Measurements from ENCODE around the gene ITIH3. TPM values are rescaled to one million over a fixed set of nuclear protein-coding genes. Genes with fewer than 3 reads are reported as not detected.

The ITIH3 gene, protein sequence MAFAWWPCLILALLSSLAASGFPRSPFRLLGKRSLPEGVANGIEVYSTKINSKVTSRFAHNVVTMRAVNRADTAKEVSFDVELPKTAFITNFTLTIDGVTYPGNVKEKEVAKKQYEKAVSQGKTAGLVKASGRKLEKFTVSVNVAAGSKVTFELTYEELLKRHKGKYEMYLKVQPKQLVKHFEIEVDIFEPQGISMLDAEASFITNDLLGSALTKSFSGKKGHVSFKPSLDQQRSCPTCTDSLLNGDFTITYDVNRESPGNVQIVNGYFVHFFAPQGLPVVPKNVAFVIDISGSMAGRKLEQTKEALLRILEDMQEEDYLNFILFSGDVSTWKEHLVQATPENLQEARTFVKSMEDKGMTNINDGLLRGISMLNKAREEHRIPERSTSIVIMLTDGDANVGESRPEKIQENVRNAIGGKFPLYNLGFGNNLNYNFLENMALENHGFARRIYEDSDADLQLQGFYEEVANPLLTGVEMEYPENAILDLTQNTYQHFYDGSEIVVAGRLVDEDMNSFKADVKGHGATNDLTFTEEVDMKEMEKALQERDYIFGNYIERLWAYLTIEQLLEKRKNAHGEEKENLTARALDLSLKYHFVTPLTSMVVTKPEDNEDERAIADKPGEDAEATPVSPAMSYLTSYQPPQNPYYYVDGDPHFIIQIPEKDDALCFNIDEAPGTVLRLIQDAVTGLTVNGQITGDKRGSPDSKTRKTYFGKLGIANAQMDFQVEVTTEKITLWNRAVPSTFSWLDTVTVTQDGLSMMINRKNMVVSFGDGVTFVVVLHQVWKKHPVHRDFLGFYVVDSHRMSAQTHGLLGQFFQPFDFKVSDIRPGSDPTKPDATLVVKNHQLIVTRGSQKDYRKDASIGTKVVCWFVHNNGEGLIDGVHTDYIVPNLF
- polyA plus RNA-seq (2013) = 0.14 and 0.24 TPM in 2 replicates

DNA sequence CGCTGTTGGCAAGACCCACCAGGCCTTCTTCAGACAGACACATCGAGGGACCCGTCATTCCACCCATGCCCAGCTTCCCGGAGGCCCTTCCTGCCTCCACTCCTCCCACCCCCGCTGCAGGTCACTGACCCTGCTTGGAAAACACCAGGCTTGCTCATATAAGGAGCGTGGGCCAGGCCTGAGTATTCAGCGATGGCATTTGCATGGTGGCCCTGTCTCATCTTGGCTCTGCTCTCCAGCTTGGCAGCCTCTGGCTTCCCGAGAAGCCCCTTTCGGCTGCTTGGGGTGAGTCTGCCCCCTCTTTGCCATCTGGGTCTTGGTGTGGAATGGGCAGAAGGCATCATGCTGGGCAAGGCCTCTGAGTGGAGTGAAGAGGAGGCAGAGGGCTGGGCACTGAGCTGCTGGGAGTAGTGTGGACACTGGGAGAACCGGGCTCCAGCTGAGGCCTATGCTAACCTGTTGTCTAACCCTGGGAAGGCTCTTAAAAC lies at the start of gene ITIH3:
Gene ITIH3 (plus strand): TSS at position 185 of the 488 bp plus-strand sequence. CDS start 8 bp downstream, at position 193.
- H3K27ac ChIP-seq (ENCODE audit: low read depth, low read length) = no peak within 1 kb of the TSS
- H3K9ac ChIP-seq (ENCODE audit: low read length) = no peak within 1 kb of the TSS
- no peak within 1 kb of the TSS for H4K8ac ChIP-seq (ENCODE audit: low read depth, low read length)
- H2BK5ac ChIP-seq (ENCODE audit: low read depth, low read length, poor library complexity) = no peak within 1 kb of the TSS
- H3K36me3 ChIP-seq (ENCODE audit: control insufficient read depth in 1 of 2, insufficient read depth in 2 of 2, low read length in 2 of 2) = no peaks in the 10 kb centered on the region
- H3K4me1 ChIP-seq (ENCODE audit: control insufficient read depth in 1 of 2, insufficient read depth in 2 of 2, low read length in 2 of 2) = peaks cover 0 to 3% of the 10 kb centered on the region in 2 experiments
- H3K4me2 ChIP-seq (ENCODE audit: low read length) = no peak within 1 kb of the TSS
- no peak within 1 kb of the TSS for H4K12ac ChIP-seq (ENCODE audit: low read depth, low read length)
- H3K14ac ChIP-seq (ENCODE audit: low read length) = no peak within 1 kb of the TSS
- no peak within 1 kb of the TSS for H3K4me3 ChIP-seq (ENCODE audit: low read depth, low read length)
- no peak within 1 kb of the TSS for H2BK120ac ChIP-seq (ENCODE audit: insufficient read depth, low read length, poor library complexity)
- H3K27me3 ChIP-seq (ENCODE audit: insufficient read depth, low read length) = no peaks in the 10 kb centered on the region
- no peaks in the 10 kb centered on the region for H3K79me2 ChIP-seq (ENCODE audit: control insufficient read depth, insufficient read depth, low read length, poor library complexity)
- no peak within 1 kb of the TSS for H3K4ac ChIP-seq (ENCODE audit: low read depth, low read length)
- no peak within 1 kb of the TSS for H4K91ac ChIP-seq (ENCODE audit: low read depth, low read length)
- no peaks in the 10 kb centered on the region for H3K9me3 ChIP-seq (ENCODE audit: insufficient read depth, low read depth, low read length)
- no peak for DNase-seq
- H3K18ac ChIP-seq (ENCODE audit: low read length) = no peak within 1 kb of the TSS
- H2AFZ ChIP-seq (ENCODE audit: insufficient read depth, low read length, poor library complexity) = no peak within 1 kb of the TSS
- no peak within 1 kb of the TSS for H2AK5ac ChIP-seq (ENCODE audit: low read length)
- no CpG with 5 or more reads among the region's 10 CpGs for WGBS (ENCODE audit: extremely low coverage, insufficient coverage, insufficient read length)
- no peaks in the 10 kb centered on the region for H3K79me1 ChIP-seq (ENCODE audit: low read length)
- H3K23ac ChIP-seq (ENCODE audit: low read length) = no peak within 1 kb of the TSS
- no peak within 1 kb of the TSS for H2BK12ac ChIP-seq (ENCODE audit: low read length)

DNA sequence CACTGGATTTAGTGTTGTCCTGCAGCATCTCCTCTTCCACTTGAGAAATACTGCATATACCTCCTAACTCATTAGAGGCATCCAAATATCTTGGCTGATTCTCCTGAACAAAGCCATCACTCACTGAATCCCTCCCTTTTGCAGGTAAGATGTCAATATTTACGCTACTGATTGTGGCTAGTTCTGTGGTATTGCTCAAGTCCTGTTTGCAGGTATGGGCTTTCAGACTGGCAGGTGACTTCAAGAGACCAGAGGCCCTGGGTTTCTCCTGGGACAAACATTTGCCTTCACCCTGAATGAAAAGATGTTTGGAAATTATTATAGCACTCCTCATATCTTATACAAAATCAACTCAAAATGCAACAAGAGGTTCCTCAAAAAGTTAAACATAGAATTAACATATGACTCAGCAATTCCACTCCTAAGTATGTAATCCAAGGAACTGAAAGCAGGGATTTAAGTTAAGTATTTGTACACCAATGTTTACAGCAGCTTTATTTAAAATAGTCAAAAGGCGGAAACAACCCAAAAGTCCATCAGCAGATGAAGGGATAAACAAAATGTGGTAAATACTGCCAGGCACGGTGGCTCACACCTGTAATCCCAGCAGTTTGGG lies 42.4 kb upstream of the ITIH3 start:
- H3K14ac ChIP-seq (ENCODE audit: low read length) = no peak overlapping the region
- H4K91ac ChIP-seq (ENCODE audit: low read depth, low read length) = no peak overlapping the region
- no peak for DNase-seq
- no peak overlapping the region for H3K4ac ChIP-seq (ENCODE audit: low read depth, low read length)
- no peaks in the 10 kb centered on the region for H3K9me3 ChIP-seq (ENCODE audit: insufficient read depth, low read depth, low read length)
- no peaks in the 10 kb centered on the region for H3K4me1 ChIP-seq (ENCODE audit: control insufficient read depth in 1 of 2, insufficient read depth in 2 of 2, low read length in 2 of 2)
- no peak overlapping the region for H4K12ac ChIP-seq (ENCODE audit: low read depth, low read length)
- H2BK12ac ChIP-seq (ENCODE audit: low read length) = no peak overlapping the region
- H2AK5ac ChIP-seq (ENCODE audit: low read length) = no peak overlapping the region
- H3K9ac ChIP-seq (ENCODE audit: low read length) = no peak overlapping the region
- H3K27ac ChIP-seq (ENCODE audit: low read depth, low read length) = no peak overlapping the region
- no peaks in the 10 kb centered on the region for H3K79me2 ChIP-seq (ENCODE audit: control insufficient read depth, insufficient read depth, low read length, poor library complexity)
- H3K18ac ChIP-seq (ENCODE audit: low read length) = no peak overlapping the region
- no peaks in the 10 kb centered on the region for H3K27me3 ChIP-seq (ENCODE audit: insufficient read depth, low read length)
- H3K79me1 ChIP-seq (ENCODE audit: low read length) = no peaks in the 10 kb centered on the region
- no CpG with 5 or more reads among the region's 3 CpGs for WGBS (ENCODE audit: extremely low coverage, insufficient coverage, insufficient read length)
- H3K36me3 ChIP-seq (ENCODE audit: control insufficient read depth in 1 of 2, insufficient read depth in 2 of 2, low read length in 2 of 2) = peaks cover 25 to 38% of the 10 kb centered on the region in 2 experiments
- H3K23ac ChIP-seq (ENCODE audit: low read length) = no peak overlapping the region
- H3K4me3 ChIP-seq (ENCODE audit: low read depth, low read length) = no peak overlapping the region
- H3K4me2 ChIP-seq (ENCODE audit: low read length) = no peak overlapping the region
- H4K8ac ChIP-seq (ENCODE audit: low read depth, low read length) = no peak overlapping the region
- H2BK5ac ChIP-seq (ENCODE audit: low read depth, low read length, poor library complexity) = no peak overlapping the region
- no peak overlapping the region for H2BK120ac ChIP-seq (ENCODE audit: insufficient read depth, low read length, poor library complexity)
- H2AFZ ChIP-seq (ENCODE audit: insufficient read depth, low read length, poor library complexity) = no peak overlapping the region

DNA sequence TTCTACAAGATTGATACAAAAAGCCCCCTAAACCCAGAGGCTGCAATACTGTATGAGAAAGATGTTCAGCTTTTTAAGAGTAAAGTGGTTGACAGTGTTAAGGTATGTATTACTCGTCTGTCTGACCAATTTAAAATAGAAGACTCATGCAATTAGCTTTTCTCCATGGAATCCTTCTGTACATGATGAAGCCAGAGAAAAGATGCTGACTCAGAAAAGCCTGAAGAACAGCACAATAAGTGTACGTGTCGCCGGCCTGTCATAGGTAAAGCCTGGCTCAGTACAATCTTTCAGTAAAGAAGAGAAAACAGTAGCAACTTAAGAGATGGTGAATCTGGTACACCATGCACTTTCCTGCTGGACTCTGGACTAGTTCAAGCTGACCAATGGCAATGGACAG lies 40.2 kb upstream of the ITIH3 start:
- H2BK120ac ChIP-seq (ENCODE audit: insufficient read depth, low read length, poor library complexity) = no peak overlapping the region
- no peak overlapping the region for H2BK5ac ChIP-seq (ENCODE audit: low read depth, low read length, poor library complexity)
- H3K9me3 ChIP-seq (ENCODE audit: insufficient read depth, low read depth, low read length) = no peaks in the 10 kb centered on the region
- H2BK12ac ChIP-seq (ENCODE audit: low read length) = no peak overlapping the region
- no peak overlapping the region for H2AK5ac ChIP-seq (ENCODE audit: low read length)
- DNase-seq = no peak
- no peak overlapping the region for H3K18ac ChIP-seq (ENCODE audit: low read length)
- H4K12ac ChIP-seq (ENCODE audit: low read depth, low read length) = no peak overlapping the region
- H3K79me1 ChIP-seq (ENCODE audit: low read length) = no peaks in the 10 kb centered on the region
- H3K4me2 ChIP-seq (ENCODE audit: low read length) = no peak overlapping the region
- H3K23ac ChIP-seq (ENCODE audit: low read length) = no peak overlapping the region
- no peak overlapping the region for H3K9ac ChIP-seq (ENCODE audit: low read length)
- no peak overlapping the region for H4K91ac ChIP-seq (ENCODE audit: low read depth, low read length)
- H4K8ac ChIP-seq (ENCODE audit: low read depth, low read length) = no peak overlapping the region
- H3K27ac ChIP-seq (ENCODE audit: low read depth, low read length) = no peak overlapping the region
- no CpG with 5 or more reads among the region's 4 CpGs for WGBS (ENCODE audit: extremely low coverage, insufficient coverage, insufficient read length)
- no peak overlapping the region for H3K14ac ChIP-seq (ENCODE audit: low read length)
- peaks cover 17 to 30% of the 10 kb centered on the region in 2 experiments for H3K36me3 ChIP-seq (ENCODE audit: control insufficient read depth in 1 of 2, insufficient read depth in 2 of 2, low read length in 2 of 2)
- no peak overlapping the region for H3K4ac ChIP-seq (ENCODE audit: low read depth, low read length)
- no peaks in the 10 kb centered on the region for H3K4me1 ChIP-seq (ENCODE audit: control insufficient read depth in 1 of 2, insufficient read depth in 2 of 2, low read length in 2 of 2)
- H2AFZ ChIP-seq (ENCODE audit: insufficient read depth, low read length, poor library complexity) = no peak overlapping the region
- no peak overlapping the region for H3K4me3 ChIP-seq (ENCODE audit: low read depth, low read length)
- H3K27me3 ChIP-seq (ENCODE audit: insufficient read depth, low read length) = no peaks in the 10 kb centered on the region
- no peaks in the 10 kb centered on the region for H3K79me2 ChIP-seq (ENCODE audit: control insufficient read depth, insufficient read depth, low read length, poor library complexity)

DNA sequence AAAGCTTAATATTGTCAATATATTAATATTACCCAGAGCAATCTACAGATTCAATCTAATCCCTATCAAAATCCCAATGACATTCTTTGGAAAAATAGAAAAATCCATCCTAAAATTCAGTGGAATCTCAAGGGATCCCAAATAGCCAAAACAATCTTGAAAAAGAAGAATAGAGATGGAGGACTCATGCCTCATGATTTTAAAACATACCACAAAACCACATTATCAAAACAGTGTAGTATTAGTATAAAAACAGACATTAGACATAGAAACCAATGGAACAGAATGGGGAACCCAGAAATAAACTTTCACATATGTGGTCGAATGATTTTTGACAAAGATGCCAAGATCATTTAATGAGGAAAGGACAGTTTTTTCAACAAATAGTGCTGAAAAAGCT lies 38.5 kb upstream of the ITIH3 start:
- WGBS (ENCODE audit: extremely low coverage, insufficient coverage, insufficient read length) = no CpG with 5 or more reads among the region's 1 CpG
- H2BK5ac ChIP-seq (ENCODE audit: low read depth, low read length, poor library complexity) = no peak overlapping the region
- H3K27ac ChIP-seq (ENCODE audit: low read depth, low read length) = no peak overlapping the region
- no peak overlapping the region for H3K14ac ChIP-seq (ENCODE audit: low read length)
- H2BK120ac ChIP-seq (ENCODE audit: insufficient read depth, low read length, poor library complexity) = no peak overlapping the region
- H3K4ac ChIP-seq (ENCODE audit: low read depth, low read length) = no peak overlapping the region
- H4K8ac ChIP-seq (ENCODE audit: low read depth, low read length) = no peak overlapping the region
- no peak for DNase-seq
- H4K12ac ChIP-seq (ENCODE audit: low read depth, low read length) = no peak overlapping the region
- H3K79me1 ChIP-seq (ENCODE audit: low read length) = no peaks in the 10 kb centered on the region
- H4K91ac ChIP-seq (ENCODE audit: low read depth, low read length) = no peak overlapping the region
- H3K79me2 ChIP-seq (ENCODE audit: control insufficient read depth, insufficient read depth, low read length, poor library complexity) = no peaks in the 10 kb centered on the region
- peaks cover 6 to 20% of the 10 kb centered on the region in 2 experiments for H3K36me3 ChIP-seq (ENCODE audit: control insufficient read depth in 1 of 2, insufficient read depth in 2 of 2, low read length in 2 of 2)
- no peak overlapping the region for H3K9ac ChIP-seq (ENCODE audit: low read length)
- no peak overlapping the region for H3K23ac ChIP-seq (ENCODE audit: low read length)
- no peak overlapping the region for H2AK5ac ChIP-seq (ENCODE audit: low read length)
- no peak overlapping the region for H3K4me3 ChIP-seq (ENCODE audit: low read depth, low read length)
- no peak overlapping the region for H2BK12ac ChIP-seq (ENCODE audit: low read length)
- no peaks in the 10 kb centered on the region for H3K9me3 ChIP-seq (ENCODE audit: insufficient read depth, low read depth, low read length)
- H2AFZ ChIP-seq (ENCODE audit: insufficient read depth, low read length, poor library complexity) = no peak overlapping the region
- H3K18ac ChIP-seq (ENCODE audit: low read length) = no peak overlapping the region
- H3K27me3 ChIP-seq (ENCODE audit: insufficient read depth, low read length) = no peaks in the 10 kb centered on the region
- no peak overlapping the region for H3K4me2 ChIP-seq (ENCODE audit: low read length)
- no peaks in the 10 kb centered on the region for H3K4me1 ChIP-seq (ENCODE audit: control insufficient read depth in 1 of 2, insufficient read depth in 2 of 2, low read length in 2 of 2)
